ENCODE data around the gene MDFI.

The MDFI gene, protein sequence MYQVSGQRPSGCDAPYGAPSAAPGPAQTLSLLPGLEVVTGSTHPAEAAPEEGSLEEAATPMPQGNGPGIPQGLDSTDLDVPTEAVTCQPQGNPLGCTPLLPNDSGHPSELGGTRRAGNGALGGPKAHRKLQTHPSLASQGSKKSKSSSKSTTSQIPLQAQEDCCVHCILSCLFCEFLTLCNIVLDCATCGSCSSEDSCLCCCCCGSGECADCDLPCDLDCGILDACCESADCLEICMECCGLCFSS

DNA sequence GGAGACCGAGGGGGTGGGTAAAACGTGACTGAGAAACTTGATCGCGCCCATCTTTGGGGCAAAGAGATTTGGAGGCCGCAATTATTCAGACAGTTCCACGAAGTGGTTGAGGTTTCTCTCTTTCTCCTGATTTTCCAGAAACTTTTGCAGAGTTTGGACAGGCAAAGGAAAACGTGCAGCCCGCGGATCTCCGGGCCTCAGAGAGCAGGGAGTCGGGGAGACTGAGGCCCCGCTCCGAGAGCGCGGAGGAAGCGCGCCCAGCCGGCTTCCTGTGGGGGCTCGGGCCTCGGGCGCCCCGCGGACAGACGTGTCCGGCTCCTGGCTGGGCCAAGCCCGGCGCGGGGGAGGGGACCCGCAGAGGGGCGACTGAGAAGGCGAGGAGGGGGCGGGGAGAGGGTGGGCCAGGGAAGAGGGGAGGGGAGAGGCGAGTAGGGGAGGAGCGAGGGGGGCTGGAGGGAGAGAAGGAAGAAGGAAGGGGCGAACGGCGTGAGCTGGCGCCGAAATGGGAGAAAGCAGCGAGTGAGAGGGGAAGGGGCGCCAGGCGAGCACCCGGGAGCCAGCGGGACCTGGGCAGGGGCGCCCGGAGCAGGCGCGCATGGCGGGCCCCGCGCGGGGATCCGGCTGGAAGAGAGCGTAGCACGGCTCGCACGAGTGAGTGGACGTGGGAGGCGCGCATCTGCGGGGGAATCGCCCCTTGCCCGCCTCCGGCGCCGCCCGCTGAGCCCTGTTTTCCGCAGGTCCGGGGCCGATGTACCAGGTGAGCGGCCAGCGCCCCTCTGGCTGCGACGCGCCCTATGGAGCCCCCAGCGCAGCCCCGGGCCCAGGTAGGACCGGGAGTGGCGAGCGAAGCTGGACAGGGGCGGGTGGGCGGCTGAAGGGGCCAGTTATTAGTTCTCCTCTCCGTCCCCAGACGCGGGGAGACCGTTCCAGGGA lies at the start of gene MDFI:
Gene MDFI (plus strand): TSS at position 467 of the 933 bp plus-strand sequence. CDS start 282 bp downstream, at position 749.
- DNase-seq = peak; percentile 90

DNA sequence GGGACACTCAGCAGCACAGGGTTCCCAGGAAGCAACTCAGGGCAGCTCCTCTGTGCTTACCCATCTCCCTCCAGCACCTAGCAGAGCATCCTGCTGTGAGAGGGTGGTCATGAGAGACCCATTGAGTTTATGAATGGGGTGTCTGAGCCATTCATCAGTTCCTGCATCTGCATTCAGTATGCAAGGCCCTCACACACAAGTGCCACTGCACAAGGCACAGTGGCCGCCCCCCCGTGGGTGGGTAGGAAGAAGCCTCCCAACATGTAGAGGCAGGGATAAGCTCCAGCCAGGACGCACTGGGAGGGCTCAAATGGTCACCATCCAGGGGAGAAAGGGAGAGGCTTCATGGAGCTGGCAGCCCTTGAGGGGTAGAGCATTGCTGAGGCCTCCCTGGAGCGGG lies 49.0 kb upstream of the MDFI start:
- DNase-seq = no peak

DNA sequence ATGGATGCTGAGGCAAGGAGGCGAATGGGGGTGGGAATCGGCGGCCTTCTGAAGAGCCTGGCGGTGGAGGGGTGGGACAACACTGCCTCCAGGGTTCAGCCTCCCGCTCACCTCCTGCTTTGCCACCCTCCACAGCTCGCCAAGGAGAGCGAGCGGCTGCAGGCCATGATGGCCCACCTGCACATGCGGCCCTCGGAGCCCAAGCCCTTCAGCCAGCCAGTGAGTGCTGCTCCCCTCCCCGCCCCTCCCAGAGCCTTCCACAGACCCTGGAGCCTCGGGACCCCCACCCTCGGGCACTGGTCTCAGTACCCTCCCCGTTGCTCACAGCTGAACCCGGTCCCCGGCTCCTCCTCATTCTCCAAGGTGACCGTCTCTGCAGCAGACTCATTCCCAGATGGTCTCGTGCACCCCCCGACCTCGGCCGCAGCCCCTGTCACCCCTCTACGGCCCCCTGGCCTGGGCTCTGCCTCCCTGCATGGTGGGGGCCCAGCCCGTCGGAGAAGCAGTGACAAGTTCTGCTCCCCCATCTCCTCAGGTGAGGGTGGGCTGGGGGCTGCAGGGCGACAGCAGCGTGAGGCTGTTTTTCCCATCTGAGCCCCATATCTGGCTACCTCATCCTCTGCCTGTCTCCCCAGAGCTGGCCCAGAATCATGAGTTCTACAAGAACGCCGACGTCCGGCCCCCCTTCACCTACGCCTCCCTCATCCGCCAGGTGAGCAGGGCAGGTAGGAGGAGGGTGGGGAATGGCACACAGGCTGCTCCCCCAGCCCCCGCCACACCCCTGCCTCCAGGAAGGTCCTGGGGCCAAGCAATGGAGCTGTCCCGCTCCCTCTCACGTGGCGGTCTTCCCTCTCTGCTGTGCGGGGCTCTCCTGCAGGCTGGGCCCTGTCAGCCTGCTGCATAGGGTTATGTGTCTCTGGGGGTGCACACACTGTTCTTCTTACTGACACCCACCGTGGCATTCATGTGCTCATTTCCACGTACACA lies 48.3 kb upstream of the MDFI start:
- DNase-seq = no peak

DNA sequence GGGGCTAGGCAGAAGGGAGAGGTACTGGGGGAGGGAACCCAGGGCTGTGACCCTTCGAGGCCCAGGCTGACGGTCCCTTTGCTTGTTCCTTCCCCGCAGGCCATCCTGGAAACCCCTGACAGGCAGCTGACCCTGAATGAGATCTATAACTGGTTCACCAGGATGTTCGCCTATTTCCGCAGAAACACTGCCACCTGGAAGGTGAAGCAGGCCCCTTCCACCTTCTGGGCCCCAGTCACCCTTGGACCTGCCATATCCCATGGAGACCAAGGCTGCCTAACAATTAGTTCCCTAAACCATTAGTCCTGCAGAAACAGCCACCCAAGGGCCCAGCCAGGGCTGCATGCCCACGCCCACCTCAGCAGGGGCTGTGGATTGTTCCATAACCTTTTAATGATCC lies 47.1 kb upstream of the MDFI start:
- DNase-seq = no peak

DNA sequence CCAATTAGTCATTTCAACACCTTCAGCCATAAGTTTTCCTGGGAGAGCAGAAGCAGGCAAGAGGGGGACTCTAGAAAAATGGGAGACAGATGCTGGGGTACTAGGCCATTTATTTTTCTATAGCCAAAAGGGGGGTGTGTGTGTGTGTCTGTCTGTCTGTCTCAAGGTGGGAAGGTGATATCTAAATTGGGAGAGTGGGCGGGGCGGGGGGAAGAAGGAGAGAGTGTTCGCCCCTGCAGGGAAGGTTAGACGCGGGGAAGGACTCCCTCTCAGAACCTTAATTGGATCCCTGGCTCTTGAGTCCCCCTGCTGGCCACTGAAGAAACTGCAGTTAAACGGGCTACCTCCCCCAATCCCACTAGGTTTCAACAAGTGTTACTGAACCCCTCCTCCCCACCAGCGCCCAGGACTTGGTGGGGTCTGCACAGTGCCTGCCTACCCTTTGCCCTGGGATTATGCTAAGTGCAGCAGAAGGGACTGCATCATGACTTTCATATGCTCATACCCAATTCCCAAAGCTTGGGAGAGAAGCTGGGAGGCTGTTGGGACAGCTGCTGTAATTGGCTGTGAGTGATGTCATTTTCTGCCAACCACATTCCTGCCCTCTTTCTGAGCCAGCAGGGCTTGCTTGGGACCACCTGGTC lies 46.3 kb upstream of the MDFI start:
- DNase-seq = peak; percentile 87

DNA sequence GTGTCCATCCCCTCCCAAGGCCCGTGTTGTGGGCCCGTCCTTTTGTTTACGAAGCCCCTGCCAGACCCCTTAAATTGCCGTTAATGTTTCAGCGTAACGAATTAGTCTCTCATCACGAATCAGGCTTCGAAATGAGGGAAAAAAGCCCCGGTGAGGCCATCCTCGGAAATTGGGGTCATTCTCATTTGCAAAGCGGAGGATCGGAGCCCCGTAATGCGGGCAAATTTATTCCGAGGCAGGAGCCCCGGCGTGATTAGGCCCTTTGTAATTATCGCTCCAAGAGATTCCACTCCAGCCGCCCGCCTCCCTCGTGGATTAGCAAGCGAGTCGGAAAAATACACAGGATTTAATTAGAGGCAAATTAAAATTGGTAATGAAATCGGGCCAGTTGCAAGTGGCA lies 44.9 kb upstream of the MDFI start:
- no peak for DNase-seq

DNA sequence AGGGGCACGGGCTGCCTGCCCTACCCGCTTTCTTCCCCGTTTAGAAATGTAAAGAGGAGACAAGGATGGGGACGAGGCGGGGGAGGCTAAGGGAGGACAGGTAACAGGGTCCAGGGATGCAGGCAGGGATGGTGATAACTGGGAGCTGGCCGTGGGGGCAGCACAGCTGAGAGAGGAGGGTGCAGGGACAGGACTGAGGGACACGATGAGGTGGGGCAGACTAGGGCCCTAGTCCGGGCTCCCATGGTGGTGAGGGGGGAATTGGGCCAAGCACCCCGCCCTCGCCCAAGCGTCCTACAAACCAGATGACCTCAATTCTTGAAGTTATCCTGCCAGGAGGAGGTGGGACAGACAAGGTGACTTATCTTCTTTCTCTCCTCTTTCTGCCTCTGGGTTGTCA lies 44.4 kb upstream of the MDFI start:
- no peak for DNase-seq

DNA sequence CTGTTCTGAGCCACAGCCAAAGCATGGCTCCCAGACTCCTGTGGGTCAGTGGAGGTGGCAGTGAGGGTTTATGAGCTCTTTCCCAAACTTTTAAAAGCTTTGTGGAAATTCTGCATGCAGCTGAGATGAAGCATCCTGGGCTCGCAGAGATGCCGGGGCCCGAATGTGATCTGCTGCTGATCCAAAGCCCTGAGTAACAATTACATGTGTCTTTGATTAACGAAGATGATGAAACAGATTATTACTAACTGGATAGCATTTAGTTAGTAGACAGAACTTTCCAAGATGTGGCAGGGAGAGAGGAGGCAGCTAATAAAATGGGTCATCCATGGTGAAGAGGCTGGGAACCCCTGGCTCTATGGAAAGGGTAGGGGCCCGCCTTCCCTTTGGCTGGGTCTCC lies 43.9 kb upstream of the MDFI start:
- DNase-seq = no peak

DNA sequence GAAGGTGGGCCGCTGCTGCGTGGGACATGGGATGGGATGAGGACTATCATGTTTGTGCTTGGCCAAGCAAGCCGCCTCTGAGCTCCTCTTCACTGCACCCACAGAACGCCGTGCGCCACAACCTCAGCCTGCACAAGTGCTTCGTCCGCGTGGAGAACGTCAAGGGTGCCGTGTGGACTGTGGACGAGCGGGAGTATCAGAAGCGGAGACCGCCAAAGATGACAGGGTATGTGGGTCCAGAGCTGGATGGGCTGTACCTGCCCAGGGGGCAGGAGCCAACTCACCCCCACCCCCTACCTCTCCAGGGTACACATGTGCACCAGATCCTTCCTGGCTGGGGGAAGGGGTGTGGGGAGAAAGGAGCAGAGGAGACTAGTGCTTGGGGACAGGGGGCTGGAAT lies 43.5 kb upstream of the MDFI start:
- DNase-seq = no peak

DNA sequence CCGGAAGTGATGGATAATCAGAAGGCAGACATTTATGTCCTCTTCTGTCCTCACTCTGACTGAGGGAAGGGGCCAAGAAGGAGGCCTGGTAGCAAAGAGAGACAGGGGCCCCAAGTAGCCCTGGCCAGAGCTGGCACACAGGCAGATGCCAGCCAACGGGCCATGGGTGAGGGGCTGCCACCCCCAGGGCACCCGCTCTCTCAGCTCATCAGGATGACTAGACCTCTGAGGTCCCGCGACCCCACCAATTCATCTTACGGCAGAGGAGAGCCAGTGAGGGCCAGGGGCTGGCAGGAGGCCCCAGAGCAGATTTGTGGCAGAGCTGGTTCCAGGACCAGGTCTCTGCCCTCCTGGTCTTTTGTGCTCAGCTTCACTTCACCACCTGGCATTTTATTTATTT lies 43.1 kb upstream of the MDFI start:
- no peak for DNase-seq

DNA sequence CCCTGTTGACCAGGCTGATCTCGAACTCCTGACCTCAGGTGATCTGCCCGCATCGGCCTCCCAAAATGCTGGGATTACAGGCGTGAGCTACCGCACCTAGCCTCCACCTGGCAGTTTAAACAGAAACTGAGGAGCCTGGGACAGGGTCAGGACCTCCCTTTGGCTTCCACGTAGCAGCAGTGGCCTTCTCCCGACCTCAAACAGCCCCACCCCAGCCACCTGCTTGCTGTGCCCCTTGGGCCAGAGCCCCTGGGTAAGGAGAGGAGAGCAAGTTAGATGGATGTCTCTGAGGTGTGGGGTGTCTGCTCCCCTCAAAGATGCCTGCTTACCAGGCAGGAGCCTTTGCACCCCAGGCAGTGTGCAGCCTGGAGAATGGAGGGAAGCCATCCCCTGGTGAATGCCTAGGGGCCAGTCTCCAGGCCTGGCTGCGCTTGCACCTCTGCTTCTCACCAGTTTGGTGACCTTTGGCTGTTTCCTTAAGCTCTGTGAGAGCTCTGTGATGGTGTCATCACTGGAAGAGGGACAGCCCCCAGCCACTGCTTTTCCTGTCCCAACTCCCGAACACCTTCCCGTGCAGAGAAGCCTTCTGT lies 42.1 kb upstream of the MDFI start:
- no peak for DNase-seq

DNA sequence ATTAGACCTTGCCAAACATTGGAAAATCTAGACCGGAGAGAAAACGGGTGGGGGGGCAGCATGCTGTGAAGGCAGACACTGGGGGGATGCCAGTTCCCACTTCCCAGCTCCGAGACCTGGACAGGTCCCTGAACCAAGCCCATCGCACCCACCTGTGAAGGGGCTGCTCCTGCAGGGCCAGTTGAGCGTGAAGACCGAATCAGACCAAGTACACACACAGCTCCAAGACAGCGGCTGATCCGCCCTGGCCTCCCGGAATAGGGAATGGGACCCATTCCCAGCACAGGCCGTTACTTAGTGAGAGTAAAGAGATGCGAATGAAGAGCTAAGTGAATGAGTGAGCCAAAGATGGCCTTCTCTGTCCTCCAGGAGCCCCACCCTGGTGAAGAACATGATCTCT lies 41.5 kb upstream of the MDFI start:
- no peak for DNase-seq

DNA sequence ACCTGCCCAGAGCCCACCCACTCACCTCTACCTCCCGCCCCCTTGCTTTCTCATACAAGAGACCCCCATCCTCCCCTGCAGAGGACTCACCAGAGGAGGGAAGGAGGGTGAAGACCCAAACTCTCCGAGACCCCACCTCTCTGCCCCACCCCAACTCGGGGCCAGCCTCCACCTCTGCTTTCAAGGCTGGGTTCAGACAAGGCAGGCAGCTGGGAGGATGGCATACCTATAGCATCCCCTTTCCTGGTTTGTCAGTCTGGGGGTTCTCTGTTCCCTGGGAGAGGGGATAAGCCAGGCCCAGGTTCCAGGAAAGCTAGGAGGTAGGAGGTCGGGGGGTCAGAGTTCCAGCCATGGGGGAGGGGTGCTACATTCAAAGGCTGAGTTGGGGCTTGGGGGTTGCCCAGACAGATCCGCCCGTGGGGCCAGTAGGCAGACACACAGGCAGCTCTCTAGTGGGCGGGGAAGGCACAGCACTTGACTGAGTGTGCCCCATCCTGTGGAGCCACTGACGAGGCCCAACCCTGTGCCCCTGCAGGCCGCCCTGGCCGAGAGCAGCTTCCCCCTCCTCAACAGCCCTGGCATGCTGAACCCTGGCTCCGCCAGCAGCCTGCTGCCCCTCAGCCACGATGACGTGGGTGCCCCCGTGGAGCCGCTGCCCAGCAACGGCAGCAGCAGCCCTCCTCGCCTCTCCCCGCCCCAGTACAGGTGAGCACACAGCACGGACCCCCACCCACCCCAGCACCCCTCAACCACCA lies 40.8 kb upstream of the MDFI start:
- no peak for DNase-seq

DNA sequence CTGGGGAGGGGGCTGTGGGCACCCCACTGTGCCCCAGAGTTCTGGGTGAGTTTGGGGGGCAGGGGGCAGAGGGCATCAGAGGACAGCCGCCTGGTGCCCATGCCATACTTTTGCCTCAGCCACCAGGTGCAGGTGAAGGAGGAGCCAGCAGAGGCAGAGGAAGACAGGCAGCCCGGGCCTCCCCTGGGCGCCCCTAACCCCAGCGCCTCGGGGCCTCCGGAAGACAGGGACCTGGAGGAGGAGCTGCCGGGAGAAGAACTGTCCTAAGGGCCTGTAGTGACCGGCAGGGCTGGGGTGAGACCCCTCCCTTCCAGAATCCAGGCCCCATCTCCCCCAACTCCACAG lies 39.6 kb upstream of the MDFI start:
- no peak for DNase-seq

DNA sequence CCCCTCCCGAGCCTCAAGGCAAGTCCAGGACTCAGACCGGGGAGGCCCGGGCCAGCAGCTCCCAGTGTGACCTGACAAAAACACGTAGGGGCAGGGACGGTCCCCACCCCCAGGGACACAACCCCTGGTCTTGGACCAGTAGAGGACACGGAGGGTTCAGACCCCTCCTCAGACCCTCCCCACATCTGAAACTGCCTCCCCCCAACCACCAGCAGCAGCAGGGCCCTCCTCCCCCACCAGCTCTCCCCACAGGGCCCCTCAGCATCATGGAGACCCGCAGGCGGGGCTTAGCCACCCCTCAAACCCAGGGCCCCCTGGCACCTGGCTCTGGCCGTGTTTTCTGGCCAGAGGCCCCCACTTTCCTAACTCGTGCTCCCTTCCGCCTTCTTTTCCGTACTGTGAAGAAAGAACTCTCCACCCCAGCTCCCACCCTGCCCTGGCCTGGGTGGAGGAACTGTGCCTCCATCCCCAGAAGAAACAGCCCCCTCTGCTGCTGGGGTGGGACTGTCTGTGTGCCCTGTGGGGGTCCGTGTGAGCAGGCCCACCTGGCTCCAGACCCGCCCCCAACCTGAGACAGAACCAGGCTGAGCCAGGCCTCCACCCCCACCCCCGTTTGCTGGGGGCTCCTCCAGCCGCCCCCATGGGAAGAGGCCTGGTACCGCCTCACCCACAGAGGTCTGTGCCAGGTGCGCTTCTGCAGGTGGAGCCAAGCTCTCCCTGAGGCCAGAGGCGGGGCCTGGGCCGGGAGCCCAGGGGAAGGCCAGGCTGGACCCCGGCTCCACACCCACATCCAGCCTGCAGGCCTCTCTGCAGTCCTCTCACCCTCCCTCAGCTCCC lies 39.0 kb upstream of the MDFI start:
- peak; percentile 26 for DNase-seq

DNA sequence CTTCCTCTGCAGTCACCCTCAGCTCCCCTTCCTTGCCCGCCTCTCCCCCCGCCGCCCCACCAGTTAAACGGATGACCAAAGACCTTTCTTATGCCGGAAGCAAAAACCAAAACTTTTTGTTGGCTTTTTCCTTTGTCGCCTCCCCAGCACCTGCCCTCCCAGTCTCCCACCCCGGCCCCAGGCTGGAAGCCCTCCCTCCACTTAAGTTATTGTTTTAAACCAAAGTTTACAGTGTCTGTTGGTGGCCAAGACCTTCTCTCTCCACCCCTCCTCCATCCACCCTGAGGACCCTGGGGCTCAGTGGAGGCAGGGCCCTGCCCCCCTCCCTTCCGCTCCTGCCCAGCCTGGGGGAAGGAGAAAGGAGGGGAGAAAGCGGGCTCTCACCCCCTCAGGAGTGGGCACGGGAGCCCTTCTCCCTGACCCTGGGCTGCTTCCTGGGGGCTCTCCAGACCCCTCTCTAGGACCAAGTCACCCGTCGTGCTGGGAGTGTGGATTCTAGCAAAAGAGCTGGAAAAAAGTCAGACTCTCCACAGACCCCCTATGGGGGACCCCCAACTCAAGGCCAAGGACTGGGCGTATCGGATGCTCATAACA lies 38.3 kb upstream of the MDFI start:
- peak; percentile 17 for DNase-seq

DNA sequence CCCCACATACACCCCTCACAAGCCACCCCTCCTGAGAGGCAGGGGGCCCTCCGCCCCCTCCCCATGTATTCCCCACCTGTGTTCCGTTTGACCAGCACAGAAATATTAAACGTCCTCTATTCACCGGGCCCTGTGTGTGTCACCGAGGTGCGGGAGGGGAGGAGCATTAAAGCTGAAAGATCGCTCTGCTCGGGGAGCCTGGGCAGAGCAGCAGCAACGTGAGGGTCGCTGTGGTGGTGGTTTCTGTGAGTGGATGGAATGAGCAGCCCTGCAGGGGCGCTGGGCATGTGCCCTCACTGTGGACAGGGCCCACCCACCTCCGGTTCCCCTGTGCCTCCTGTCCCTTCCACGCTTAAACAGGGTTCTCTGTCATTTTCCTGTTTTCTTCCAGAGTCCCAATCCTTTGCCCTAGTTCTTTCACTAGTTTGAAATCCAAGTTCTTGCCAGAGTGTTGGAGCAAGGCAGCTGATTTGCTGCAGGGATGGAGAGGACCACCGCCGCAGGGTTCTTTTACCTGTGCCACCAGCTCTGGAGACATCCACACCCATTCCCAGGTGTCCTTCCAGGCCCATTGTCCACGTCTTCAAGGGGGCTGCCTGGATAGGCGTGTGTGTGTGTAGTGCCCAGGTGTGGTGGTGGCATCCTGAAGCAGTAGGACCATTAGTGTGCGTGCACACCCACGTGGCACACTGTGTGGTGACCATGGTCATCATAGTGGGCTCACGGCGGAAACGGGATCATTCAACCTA lies 37.6 kb upstream of the MDFI start:
- peak; percentile 21 for DNase-seq

DNA sequence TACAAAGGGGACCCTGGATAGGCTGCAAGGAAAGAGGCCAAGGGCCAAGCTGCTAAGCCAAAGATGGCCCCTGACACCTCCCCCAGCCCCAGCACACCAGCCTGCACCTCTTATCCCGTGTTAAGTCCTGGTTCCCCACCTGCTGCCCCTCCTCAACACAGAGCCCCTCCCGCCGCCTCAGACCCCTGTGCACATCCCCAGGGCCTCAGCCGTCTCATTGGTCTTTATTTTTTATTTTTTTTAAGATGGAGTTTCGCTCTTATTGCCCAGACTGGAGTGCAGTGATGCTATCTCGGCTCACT lies 37.1 kb upstream of the MDFI start:
- no peak for DNase-seq

DNA sequence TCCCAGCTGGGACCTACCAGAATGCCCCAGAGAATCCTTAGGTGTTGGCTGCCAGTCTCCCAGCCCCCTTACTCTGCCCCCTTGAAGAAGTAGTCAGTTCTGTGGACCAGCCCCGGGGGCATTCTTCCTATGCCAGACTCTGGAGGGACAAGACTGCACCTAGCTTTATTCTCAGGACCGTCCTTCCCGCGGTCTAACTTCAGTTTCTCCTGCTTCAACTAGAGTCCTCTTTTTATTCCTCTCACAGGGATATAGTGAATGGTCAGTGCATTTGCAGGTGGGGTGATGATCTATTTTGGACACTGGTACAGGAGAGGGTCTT lies 35.9 kb upstream of the MDFI start:
- DNase-seq = peak; percentile 29
